IPS-20b (cell line): ENCODE measurements around the gene CTNNA2.
"Not testable (repeated sequence)": the region's sequence is repeated elsewhere in the genome, so short reads cannot be mapped to it uniquely, and the experiment has no call there.

Source experiments
- H3K27ac ChIP-seq: one replicate; pipeline ENCODE4 v1.5.1; 2013; ENCODE audit warnings: low read length
- H3K27me3 ChIP-seq: 2 replicates; pipeline ENCODE4 v1.6.1; 2013; ENCODE audit warnings: mild to moderate bottlenecking, low read length, inconsistent platforms; ENCODE audit not compliant: insufficient read depth
- H3K36me3 ChIP-seq: 2 replicates; pipeline ENCODE4 v1.6.1; 2013; ENCODE audit warnings: low read depth, mild to moderate bottlenecking, inconsistent platforms, low read length, moderate library complexity; ENCODE audit not compliant: insufficient read depth
- H3K4me1 ChIP-seq: 2 replicates; pipeline ENCODE4 v1.6.1; 2013; ENCODE audit warnings: mild to moderate bottlenecking, control low read depth, inconsistent platforms, low read length, moderate library complexity; ENCODE audit not compliant: insufficient read depth
- H3K4me3 ChIP-seq: 2 replicates; pipeline ENCODE4 v1.5.1; 2013; ENCODE audit warnings: mild to moderate bottlenecking, low read length, inconsistent platforms
- H3K9ac ChIP-seq: 2 replicates; pipeline ENCODE4 v1.6.1; 2013; ENCODE audit warnings: low read depth, mild to moderate bottlenecking, inconsistent platforms, low read length, moderate library complexity
- H3K9me3 ChIP-seq: 2 replicates; pipeline ENCODE4 v1.6.1; 2013; ENCODE audit warnings: mild to moderate bottlenecking, low read depth, low read length, inconsistent platforms; ENCODE audit not compliant: insufficient read depth

The CTNNA2 gene

DNA sequence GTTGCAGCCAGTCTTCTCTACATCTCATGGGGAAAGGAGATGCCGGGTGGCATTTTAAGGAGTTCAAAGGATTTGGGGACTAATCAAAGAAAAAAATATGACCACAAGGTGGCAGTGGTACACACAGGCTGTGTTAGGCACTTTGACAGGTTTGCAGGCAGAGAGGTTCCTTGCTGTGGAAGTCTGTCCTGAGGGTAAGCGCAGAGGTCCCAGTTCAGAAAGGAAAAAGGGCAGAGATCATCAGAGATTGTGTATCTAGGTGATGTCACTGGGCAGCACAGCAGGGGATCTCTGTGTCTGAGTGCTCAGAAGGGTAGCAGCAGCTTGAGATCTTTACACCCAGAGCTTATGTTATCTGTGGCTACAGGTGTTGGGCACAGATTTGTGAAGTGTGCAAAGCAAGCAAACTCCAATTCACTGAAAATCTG lies 560.3 kb downstream of the CTNNA2 start:
- Histone ChIP-seq H3K9me3 (no peaks in the 10 kb centered on the region), H3K9ac (no peak overlapping the region), H3K27ac (no peak overlapping the region), H3K4me1 (no peaks in the 10 kb centered on the region), H3K36me3 (no peaks in the 10 kb centered on the region), H3K4me3 (no peak overlapping the region), H3K27me3 (no peaks in the 10 kb centered on the region)

GRCh38 chr2:80074321-80075070 lies 561.6 kb downstream of the CTNNA2 start:
- H3K4me1 ChIP-seq: no peaks in the 10 kb centered on the region
- H3K27me3 ChIP-seq: no peaks in the 10 kb centered on the region
- no peak overlapping the region for H3K27ac ChIP-seq
- no peaks in the 10 kb centered on the region for H3K36me3 ChIP-seq
- H3K9ac ChIP-seq: no peak overlapping the region
- H3K4me3 ChIP-seq: no peak overlapping the region
- no peaks in the 10 kb centered on the region for H3K9me3 ChIP-seq

DNA sequence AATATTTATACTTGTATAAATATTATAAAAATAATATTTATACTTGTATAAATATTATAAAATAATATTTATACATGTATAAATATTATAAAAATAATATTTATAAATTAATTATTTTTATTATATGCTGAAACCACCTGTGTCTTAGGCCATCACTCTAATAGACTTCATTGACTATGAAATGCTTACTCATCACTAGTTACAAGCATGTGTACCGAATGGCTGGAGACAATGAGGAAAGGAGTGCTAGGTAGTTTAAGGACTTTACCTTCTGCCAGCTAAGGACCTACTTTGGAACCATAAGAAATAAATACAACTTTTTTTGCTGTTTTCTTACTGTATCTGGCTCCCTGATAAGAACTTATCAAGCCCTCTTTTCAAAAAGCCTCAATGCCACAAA lies 562.9 kb downstream of the CTNNA2 start:
- H3K4me3 ChIP-seq: no peak overlapping the region
- H3K27me3 ChIP-seq: no peaks in the 10 kb centered on the region
- no peaks in the 10 kb centered on the region for H3K36me3 ChIP-seq
- no peak overlapping the region for H3K27ac ChIP-seq
- no peaks in the 10 kb centered on the region for H3K4me1 ChIP-seq
- no peaks in the 10 kb centered on the region for H3K9me3 ChIP-seq
- H3K9ac ChIP-seq: no peak overlapping the region

DNA sequence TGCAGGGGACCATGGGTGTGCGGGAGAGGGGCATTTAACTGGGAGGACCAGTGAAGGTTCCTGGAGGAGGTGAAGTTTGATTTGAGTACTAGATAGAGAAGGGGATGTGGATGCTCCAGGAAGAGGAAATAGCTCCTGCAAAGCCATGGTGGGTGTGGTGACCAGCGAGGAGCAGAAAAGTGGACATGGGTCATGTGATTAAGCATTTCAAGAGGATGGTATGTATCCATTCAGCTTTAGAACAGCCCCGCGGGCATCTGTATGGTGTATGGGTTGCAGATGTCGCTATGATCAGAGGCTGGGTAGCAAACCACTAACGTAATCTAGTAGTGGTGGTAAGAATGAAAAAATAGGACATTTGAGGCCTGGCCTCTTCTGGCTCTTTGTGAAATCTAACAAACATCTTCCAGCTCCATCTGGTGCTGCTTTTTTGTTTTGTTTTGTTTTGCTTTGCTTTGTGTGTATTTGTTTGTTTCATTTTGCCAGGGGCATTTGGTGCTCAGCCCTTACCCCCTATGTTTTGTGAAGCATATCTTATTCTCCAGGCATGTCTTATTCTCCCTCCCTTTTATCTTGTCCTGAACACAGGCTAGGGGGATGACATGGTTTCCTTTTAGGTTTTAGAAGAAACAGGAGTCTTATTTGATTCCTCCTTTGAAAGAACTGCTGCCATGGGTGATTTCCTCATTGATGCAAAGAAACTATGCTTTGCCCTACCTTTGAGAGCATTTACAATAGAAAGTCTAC lies 565.6 kb downstream of the CTNNA2 start:
- Histone ChIP-seq H3K36me3 (no peaks in the 10 kb centered on the region), H3K4me1 (no peaks in the 10 kb centered on the region), H3K27ac (no peak overlapping the region)

DNA sequence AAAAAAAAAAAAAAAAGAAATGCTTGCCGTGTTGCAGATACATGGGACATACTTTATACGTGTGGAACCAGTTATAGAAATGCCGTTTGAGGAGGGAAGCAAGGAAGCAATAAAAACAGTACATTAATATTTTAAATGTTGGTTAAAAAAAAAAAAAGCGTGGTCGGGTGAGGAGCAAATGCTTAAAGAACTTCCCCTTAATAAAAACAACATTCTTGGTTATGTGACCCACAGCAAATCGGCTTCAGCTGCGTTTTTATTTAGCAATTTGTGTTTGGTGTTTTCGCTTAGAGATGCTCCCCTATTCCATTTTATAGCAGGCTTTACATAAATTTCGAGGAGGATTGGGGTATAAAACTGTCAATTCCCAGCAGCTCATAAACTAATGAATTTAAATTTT lies 568.1 kb downstream of the CTNNA2 start:
- no peak overlapping the region for H3K27ac ChIP-seq
- H3K9ac ChIP-seq: no peak overlapping the region
- H3K4me3 ChIP-seq: no peak overlapping the region
- H3K36me3 ChIP-seq: no peaks in the 10 kb centered on the region
- no peaks in the 10 kb centered on the region for H3K4me1 ChIP-seq
- H3K9me3 ChIP-seq: no peaks in the 10 kb centered on the region
- no peaks in the 10 kb centered on the region for H3K27me3 ChIP-seq

More for the DNA sequence above, 565.6 kb downstream of the CTNNA2 start:
- Histone ChIP-seq H3K9me3 (no peaks in the 10 kb centered on the region), H3K27me3 (no peaks in the 10 kb centered on the region), H3K4me3 (no peak overlapping the region), H3K9ac (no peak overlapping the region)

DNA sequence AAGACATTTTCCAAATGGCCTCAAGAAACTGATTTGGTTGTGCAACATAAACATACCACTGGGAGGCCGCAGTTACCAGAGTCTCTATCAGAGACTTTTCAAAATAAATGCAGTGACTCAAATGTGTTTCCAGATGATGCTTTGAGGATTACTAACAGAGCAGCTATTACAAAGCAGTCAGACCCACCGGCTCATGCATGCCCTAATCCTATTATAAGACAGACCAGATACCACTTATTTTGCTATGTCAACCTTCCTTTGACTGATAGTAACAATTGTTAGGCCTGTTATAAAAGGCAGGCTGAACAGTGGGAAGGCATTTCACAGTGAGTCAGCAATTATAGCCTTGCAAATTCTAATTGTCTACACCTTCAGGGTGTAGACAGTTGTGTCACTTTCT lies 574.0 kb downstream of the CTNNA2 start:
- Histone ChIP-seq H3K27ac (no peak overlapping the region), H3K4me3 (no peak overlapping the region), H3K4me1 (peaks cover 10% of the 10 kb centered on the region)

GRCh38 chr2:80091237-80091636 lies 578.4 kb downstream of the CTNNA2 start:
- Histone ChIP-seq H3K9me3 (no peaks in the 10 kb centered on the region), H3K36me3 (no peaks in the 10 kb centered on the region), H3K4me1 (peaks cover 10% of the 10 kb centered on the region), H3K27me3 (no peaks in the 10 kb centered on the region), H3K27ac (no peak overlapping the region), H3K4me3 (no peak overlapping the region), H3K9ac (no peak overlapping the region)

More for the DNA sequence above, 574.0 kb downstream of the CTNNA2 start:
- no peaks in the 10 kb centered on the region for H3K36me3 ChIP-seq
- H3K9ac ChIP-seq: no peak overlapping the region
- no peaks in the 10 kb centered on the region for H3K9me3 ChIP-seq
- no peaks in the 10 kb centered on the region for H3K27me3 ChIP-seq

- H3K4me1 ChIP-seq: 0 out of 2 replicates have a peak, but pooled peaks cover 4% of the 10 kb centered on the region
These were observed 579.6 kb downstream of the CTNNA2 start for GRCh38 chr2:80092474-80092873.

GRCh38 chr2:80098503-80098902 lies 585.7 kb downstream of the CTNNA2 start:
- H3K27ac ChIP-seq, H3K36me3 ChIP-seq, H3K27me3 ChIP-seq, H3K4me1 ChIP-seq, H3K4me3 ChIP-seq, H3K9ac ChIP-seq: not testable (repeated sequence)
- peaks cover 19% of the 10 kb centered on the region for H3K9me3 ChIP-seq

More at GRCh38 chr2:80092474-80092873, 579.6 kb downstream of the CTNNA2 start:
- no peaks in the 10 kb centered on the region for H3K27me3 ChIP-seq
- no peak overlapping the region for H3K9ac ChIP-seq
- no peaks in the 10 kb centered on the region for H3K36me3 ChIP-seq
- H3K4me3 ChIP-seq: no peak overlapping the region
- 0 out of 2 replicates have a peak, but pooled peaks cover under 1% of the 10 kb centered on the region for H3K9me3 ChIP-seq
- no peak overlapping the region for H3K27ac ChIP-seq

DNA sequence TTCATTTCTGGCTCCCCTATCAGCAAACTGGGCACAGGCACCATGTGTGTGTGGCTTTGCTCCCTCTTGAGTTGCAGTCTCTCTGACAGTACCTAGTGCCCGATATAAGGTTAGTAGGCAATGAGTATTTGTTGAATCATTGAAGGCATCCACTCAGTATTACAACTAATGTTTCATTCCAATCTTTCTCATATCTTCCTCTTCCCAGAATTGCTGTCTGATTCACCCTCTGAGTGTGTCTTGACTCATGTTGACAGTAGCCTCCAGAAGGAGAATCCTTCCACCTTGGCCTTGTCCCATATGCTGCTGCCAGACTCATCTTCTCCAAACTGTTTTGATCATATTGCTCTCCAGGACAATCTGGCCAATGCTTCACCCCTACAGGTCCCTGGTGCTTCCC lies 589.2 kb downstream of the CTNNA2 start:
- Histone ChIP-seq H3K4me1 (no peaks in the 10 kb centered on the region), H3K9ac (no peak overlapping the region), H3K27ac (no peak overlapping the region), H3K9me3 (peaks cover 19% of the 10 kb centered on the region), H3K36me3 (no peaks in the 10 kb centered on the region), H3K4me3 (no peak overlapping the region), H3K27me3 (no peaks in the 10 kb centered on the region)

- H3K27ac ChIP-seq: no peak overlapping the region
- H3K4me1 ChIP-seq: no peaks in the 10 kb centered on the region
- no peaks in the 10 kb centered on the region for H3K27me3 ChIP-seq
- H3K9ac ChIP-seq: no peak overlapping the region
- H3K36me3 ChIP-seq: no peaks in the 10 kb centered on the region
- H3K4me3 ChIP-seq: no peak overlapping the region
- no peaks in the 10 kb centered on the region; the same call in 1 of the 2 replicates for H3K9me3 ChIP-seq
These were observed 592.3 kb downstream of the CTNNA2 start for GRCh38 chr2:80105015-80105640.
